ENCODE measurements around the gene ATP8B2. TPM values are rescaled to one million over a fixed set of nuclear protein-coding genes. Genes with fewer than 3 reads are reported as not detected.

ATP8B2 gene
- total RNA-seq, 1 experiment from 2014 or later: 27.1 TPM

DNA sequence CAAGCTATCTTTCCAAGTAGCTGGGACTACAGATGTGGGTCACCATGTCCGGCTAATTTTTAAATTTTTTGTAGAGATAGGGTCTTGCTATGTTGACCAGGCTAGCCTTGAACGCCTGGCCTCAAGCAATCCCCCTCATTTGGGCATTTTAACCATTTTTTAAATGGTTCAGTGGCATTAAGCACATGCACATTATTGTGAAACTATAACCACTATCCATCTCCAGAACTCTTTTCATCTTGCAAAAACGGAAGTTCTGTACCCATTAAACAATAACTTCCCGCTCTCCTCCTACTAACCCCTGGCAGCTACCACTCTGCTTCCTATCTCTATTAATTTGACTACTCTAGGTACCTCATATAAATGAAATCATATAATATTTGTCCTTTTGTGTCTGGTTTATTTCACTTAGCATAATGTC, 75.1 kb downstream of the ATP8B2 start:
- no peak overlapping the region for H3K4me3 Mint-ChIP-seq (ENCODE audit: unreplicated experiment)
- no peaks in the 10 kb centered on the region for H3K36me3 Mint-ChIP-seq (ENCODE audit: insufficient read depth, unreplicated experiment)
- no peak overlapping the region for H3K27ac Mint-ChIP-seq (ENCODE audit: low read depth, unreplicated experiment)
- TF ChIP-seq, protein P1, sequence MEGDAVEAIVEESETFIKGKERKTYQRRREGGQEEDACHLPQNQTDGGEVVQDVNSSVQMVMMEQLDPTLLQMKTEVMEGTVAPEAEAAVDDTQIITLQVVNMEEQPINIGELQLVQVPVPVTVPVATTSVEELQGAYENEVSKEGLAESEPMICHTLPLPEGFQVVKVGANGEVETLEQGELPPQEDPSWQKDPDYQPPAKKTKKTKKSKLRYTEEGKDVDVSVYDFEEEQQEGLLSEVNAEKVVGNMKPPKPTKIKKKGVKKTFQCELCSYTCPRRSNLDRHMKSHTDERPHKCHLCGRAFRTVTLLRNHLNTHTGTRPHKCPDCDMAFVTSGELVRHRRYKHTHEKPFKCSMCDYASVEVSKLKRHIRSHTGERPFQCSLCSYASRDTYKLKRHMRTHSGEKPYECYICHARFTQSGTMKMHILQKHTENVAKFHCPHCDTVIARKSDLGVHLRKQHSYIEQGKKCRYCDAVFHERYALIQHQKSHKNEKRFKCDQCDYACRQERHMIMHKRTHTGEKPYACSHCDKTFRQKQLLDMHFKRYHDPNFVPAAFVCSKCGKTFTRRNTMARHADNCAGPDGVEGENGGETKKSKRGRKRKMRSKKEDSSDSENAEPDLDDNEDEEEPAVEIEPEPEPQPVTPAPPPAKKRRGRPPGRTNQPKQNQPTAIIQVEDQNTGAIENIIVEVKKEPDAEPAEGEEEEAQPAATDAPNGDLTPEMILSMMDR (IDR thresholded peaks at IDR 0.05; ENCODE audit: unreplicated experiment): no peak
- no peaks in the 10 kb centered on the region for H3K27me3 Mint-ChIP-seq (ENCODE audit: insufficient read depth, unreplicated experiment)
- ChIA-PET POLR2A (interaction anchor here (0.9 to 25.8 kb wide), 3 partner anchors 27 to 139 kb away, joined by 3 to 1077 read pairs (median 4); no protein-coding TSS in a partner anchor), CTCF (interaction anchor here (0.7 to 1.5 kb wide), 3 partner anchors 8 to 147 kb away, joined by 3 to 4 read pairs (median 4); no protein-coding TSS in a partner anchor)
- intact Hi-C loops (cut with micrococcal nuclease): no loop called here
- BruUV-seq (replicated peaks): no TSS peak
- peaks cover 10% of the 10 kb centered on the region for H3K9me3 Mint-ChIP-seq (ENCODE audit: unreplicated experiment)
- H3K4me1 Mint-ChIP-seq (ENCODE audit: insufficient read depth, unreplicated experiment): no peaks in the 10 kb centered on the region
- DNase-seq (ENCODE audit: unreplicated experiment): no peak

Other genes starting within 250 kb of the ATP8B2 start
- 0.05 and 0.10 TPM in 2 replicates for gene NUP210L, start 170.5 kb upstream of the ATP8B2 start, total RNA-seq (2022)
- gene TPM3, start 133.4 kb upstream of the ATP8B2 start, total RNA-seq (2022): 625 and 698 TPM in 2 replicates
- gene CFAP141, start 119.2 kb upstream of the ATP8B2 start, total RNA-seq (2022): not detected in 2 replicates
- gene UBAP2L, start 104.6 kb upstream of the ATP8B2 start, total RNA-seq (2022): 219 and 223 TPM in 2 replicates
- 261 and 295 TPM in 2 replicates for gene HAX1, start 52.9 kb upstream of the ATP8B2 start, total RNA-seq (2022)
- gene AQP10, start 4.4 kb upstream of the ATP8B2 start, total RNA-seq (2022): not detected in 2 replicates
- 22.8 and 41.0 TPM in 2 replicates for gene IL6R, start 79.8 kb downstream of the ATP8B2 start, total RNA-seq (2022)
- gene TDRD10, start 176.7 kb downstream of the ATP8B2 start, total RNA-seq (2022): not detected in 2 replicates
- not detected in 2 replicates for gene SHE, start 176.9 kb downstream of the ATP8B2 start, total RNA-seq (2022)
- gene UBE2Q1, start 233.1 kb downstream of the ATP8B2 start, total RNA-seq (2022): 103 and 111 TPM in 2 replicates
- 0.15 and 0.21 TPM in 2 replicates for gene CHRNB2, start 242.3 kb downstream of the ATP8B2 start, total RNA-seq (2022)

Measured in MCF 10A (cell line).